GM21423 (cell line): Measurements from ENCODE around the gene AFG1L.
A peak's percentile ranks its signal among the peaks of the same experiment; 100 is the strongest.
"Not testable (repeated sequence)": the region's sequence is repeated elsewhere in the genome, so short reads cannot be mapped to it uniquely, and the experiment has no call there.

Experiments used
- ATAC-seq: cut with Tn5 transposase; IDR thresholded peaks from one replicate; pipeline ENCODE4 v1.9.1; 2021; ENCODE audit warnings: mild to moderate bottlenecking, moderate library complexity; ENCODE audit not compliant: unreplicated experiment

AFG1L gene

DNA sequence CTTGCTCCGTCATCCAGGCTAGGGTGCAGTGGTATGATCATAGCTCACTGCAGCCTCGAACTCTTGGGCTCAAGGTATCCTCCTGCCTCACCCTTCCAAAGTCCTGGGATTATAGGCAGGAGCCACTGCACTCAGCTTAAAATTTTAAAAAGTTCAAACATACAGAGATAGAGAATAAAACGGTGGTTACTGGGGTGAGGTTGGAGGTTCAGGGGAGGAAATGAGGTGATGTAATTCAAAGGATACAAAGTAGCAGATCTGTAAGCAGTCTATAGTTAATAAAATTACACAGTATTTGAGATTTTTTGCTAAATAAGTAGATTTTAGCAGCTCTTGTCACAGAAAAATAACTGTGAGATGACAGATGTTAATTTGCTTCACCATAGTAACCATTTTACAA lies 7.5 kb upstream of the AFG1L start:
- ATAC-seq: no peak

DNA sequence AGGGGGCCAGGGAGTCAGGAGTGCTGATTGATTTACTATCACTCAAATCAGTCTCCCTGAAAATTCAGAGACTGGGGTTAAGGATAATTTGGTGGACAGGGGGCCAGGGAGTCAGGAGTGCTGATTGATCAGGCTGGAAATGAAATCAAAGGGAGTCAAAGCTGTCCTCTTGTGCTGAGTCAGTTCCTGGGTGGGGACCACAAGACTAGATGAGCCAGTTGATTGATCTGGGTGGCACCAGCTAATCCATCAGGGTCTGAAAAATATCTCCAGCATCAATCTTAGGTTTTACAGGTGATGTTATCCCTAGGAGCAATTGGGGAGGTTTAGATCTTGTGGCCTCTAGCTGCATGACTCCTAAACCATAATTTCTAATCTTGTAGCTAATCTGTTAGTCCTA lies 6.1 kb upstream of the AFG1L start:
- no peak for ATAC-seq

DNA sequence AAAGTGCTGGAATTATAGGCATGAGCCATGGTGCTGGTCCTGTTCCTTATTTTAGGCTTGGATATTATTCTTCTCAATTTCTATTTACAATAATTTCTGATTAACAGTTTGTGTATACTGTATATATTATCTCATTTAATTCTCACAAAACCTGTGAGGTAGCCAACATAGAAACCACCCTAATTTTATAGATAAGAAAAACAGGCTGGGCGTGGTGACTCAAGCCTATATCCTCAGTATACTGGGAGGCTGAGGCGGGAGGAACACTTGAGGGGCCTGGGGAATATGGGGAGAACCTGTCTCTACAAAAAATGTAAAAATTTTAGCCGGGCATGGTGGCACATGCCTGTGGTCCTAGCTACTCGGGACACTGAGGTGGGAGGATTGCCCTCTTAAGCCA lies 3.8 kb upstream of the AFG1L start:
- ATAC-seq: no peak

DNA sequence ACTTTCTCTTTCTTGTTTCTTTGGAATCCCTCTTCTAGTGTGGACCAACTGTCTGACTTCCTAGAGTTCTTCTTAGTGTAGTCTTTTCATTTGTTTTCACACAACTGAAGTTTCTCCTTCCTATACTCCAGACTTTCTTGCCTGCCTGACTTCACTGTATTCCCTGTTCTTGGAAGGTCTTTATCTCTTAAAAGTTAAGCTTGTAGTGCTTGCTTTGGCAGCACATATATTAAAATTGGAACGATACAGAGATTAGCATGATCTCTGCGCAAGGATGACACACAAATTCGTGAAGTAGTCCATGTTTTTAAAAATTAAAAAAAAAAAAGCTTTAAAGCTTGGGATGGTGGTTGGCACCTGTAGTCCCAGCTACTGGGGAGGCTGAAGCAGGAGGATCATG lies 2.3 kb upstream of the AFG1L start:
- not testable (repeated sequence) for ATAC-seq

DNA sequence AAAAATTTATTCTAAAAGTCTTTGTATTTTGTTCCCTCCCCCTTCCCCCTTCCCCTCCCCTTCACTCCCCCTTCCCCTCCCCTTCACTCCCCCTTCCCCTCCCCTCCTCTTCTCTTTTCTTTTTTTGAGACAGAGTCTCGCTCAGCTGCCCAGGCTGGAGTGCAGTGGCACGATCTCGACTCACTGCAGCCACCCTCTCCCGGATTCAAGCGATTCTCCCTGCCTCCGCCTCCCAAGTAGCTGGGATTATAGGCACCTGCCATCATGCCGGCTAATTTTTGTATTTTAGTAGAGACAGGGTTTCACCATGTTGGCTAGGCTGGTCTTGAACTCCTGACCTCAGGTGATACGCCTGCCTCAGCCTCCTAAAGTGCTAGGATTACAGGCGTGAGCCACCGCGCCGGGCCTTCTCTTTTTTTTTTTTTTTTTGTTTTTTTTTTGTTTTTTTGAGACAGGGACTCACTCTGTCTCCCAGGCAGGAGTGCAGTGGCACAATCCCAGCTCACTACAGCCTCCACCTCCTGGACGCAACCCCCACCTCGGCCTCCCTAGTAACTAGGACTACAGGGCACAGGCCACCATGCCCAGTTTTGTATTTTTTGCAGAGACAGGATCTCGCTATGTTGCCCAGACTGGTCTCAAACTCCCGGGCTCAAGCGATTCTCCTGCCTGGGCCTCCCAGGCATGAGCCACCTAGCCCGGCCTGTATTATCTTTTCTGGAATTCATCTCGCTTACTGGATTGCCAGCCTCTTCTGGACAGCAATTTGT lies 1.1 kb upstream of the AFG1L start:
- ATAC-seq: no peak

DNA sequence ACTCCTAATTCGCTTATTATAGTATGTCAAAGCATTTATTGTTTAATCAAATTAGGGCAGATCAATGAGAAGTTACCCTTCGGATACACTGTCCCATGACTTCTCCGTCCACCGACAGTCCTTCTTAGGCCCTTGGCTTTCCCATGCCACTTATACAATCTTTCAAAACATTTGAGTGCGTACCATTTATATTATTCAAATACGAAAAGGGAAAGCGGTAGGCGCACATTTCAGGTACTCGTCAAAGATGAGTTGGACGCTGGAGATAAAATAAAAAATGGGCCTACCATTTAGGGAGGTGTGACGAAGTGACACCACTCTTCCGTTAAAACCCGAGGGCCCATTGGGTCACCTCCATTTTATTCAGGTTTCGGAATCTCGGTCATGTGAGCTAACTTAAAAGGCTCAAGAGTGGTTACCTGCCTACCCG lies 542 bp upstream of the AFG1L start:
- peak; percentile 15 for ATAC-seq

DNA sequence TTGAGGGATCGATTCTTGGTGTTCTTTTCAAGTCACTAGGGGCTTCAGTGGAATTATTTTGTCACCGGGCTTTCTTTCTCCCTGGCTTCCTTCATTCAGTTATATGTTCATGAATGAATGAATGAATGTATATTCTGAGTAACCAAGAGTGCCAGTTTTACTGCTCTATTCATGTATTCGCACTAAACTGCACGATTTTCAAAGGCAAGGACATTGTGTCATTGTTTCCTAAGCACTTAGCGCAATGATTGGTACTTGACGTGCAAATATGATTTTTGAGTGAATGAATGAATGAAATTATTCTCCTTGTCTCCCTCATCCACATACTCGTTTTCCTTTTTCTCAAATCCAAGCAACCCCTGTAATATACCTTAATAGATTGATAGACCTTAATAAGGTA lies 822 bp downstream of the AFG1L start:
- ATAC-seq: no peak

DNA sequence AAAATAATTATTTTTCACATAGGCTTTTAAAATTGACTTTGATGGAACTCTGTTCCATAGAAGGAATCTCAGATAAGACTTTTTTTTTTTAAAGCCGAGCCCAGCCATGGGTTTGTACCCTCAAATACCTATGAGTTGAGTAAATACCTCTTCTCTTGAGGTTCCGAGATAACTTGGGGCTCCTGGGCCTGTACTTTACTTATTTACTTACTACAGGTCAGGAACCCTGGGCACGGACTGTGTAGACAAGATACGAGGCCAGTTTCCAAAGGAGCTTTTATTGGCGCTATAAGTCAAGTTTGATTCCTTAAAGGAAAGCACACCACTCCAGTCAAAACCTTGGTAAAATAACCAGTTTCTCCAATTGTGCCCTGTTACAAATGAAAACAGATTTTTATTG lies 7.5 kb downstream of the AFG1L start:
- no peak for ATAC-seq

DNA sequence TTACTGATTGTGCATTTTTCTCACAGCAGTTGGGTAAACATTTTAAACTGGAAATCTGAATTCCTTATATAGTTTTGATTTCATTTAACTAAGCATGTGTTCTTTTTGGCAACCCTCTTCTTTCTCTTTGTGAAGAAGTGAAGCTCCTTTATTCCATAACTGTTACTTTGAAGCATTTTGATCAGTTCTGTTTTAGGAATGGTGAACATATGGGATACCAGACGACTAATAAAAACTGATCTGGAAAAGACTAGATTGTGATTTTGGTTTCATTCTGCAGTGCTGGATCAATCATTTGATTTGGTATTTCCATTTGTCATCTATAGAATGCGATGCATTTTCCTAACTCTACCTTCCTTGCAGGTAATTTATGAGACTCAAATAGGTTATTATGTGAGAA lies 9.8 kb downstream of the AFG1L start:
- ATAC-seq: no peak

DNA sequence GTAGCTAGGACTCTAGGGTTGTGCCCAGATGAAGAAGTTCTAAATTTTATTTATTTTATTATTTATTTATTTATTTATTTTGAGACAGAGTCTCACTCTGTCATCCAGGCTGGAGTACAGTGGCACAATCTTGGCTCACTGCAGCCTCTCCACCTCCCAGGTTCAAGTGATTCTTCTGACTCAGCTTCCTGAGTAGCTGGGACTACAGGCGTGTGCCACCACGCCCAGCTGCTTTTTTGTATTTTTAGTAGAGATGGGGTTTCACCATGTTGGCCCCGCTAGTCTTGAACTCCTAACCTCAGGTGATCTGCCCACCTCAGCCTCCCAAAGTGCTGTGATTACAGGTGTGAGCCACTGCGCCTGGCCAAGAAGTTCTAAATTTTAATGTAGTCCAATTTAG lies 13.8 kb downstream of the AFG1L start:
- ATAC-seq: not testable (repeated sequence)

DNA sequence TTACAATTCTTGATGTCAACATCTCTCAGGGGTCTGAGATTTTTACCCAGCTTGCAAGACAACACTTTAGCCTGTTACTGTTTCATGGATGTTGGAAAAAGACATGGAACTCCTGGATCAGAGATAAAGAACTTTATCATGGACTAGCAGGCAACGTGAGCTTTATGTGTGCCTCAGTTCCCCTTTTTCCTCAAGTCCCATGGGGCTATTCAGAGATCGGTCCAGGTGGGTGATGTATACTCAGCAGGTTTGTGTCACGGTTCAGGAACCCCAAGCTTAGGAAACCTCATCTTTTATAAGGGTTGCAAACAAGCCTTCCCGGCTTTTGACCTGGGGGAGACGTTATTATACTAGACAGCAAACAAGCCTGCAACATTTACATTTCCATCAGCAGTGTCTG lies 15.0 kb downstream of the AFG1L start:
- ATAC-seq: no peak

DNA sequence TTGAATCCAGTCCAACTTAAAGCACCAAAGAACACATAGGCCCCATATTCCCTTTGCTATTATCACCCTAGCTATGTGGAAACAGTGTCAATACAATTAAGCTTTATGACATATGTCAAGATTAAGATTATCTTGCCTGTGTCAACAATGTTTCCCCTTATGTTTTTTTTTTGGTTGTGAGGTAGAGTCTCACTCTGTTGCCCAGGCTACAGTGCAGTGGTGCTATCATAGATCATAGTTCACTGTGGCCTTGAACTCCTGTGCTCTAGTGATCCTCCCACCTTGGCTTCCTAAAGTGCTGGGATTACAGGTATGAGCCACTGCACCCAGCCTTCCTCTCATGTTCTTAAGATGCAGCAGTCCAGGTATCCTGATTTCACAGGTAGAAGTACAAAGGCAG lies 17.8 kb downstream of the AFG1L start:
- no peak for ATAC-seq

DNA sequence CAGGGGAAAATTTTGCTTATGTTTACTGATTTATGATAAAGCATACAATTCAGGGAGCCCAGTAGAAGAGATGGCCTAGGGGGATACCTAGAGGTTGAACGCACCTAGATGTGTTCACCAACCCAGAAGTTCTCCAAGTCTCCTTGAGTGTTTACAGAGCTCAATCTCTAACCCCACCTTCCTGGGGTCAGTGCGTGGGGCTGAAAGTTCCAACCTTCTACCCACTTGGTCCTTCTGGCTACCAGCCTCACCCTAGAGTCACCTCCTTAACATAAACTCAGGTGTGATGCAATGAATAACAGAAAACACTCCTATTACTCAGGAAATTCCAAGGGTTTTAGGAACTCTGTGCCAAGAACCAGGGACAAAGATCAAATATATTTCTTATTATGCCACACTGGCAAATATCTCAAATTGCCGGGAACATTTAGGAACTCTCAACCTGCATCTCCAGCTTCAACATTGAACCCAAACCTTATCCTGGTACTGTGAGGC lies 26.4 kb downstream of the AFG1L start:
- no peak for ATAC-seq

DNA sequence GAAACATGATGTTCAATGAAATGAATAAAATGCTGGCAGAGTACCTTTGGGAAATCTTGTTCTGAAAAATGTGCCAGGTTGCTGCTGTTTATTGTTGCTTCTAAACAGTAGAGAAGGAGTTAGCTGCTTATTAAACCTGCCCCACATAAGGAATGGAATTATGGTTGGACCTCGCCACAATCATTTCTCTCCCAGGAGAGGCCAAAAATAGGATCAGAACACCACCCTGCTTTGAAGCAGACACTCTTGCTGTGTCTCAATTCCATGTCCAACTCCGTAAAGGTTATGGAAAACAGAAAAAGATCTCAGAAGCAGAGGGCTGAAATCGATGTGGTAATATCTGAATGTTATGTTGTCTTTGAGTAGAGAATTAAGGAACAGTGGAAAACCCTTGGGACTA lies 27.9 kb downstream of the AFG1L start:
- ATAC-seq: no peak

DNA sequence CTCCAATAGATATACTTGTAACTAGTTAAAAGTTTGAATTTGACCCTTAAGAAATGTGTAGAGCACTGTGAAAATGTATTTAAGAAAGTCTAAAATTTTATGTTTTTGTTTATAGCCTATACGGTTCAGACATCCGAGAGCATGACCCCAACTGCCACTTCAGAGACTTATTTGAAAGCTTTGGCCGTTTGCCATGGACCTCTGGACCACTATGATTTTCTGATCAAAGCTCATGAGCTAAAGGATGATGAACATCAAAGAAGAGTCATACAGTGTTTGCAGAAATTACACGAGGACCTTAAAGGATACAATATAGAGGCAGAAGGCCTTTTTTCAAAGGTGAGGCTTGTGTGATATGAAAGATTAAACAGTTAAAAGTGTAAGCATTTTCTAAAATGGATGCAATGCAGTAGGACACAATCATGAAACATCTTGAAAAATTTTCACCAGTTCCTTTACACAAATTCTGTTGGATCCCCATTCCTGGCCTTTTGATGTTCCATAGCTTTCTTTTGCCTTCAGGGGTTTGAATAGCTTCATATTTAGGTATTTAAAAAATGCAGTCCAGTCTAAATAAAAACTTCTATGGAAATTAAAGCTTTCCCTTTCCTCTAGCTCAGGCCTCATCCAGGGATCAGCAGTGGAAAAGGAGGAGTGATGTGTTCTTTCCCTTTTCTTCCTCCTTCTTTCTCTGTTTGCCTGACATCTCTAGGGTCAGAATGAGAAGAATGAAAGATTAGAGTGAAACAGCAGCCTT lies 29.0 kb downstream of the AFG1L start:
- no peak for ATAC-seq

DNA sequence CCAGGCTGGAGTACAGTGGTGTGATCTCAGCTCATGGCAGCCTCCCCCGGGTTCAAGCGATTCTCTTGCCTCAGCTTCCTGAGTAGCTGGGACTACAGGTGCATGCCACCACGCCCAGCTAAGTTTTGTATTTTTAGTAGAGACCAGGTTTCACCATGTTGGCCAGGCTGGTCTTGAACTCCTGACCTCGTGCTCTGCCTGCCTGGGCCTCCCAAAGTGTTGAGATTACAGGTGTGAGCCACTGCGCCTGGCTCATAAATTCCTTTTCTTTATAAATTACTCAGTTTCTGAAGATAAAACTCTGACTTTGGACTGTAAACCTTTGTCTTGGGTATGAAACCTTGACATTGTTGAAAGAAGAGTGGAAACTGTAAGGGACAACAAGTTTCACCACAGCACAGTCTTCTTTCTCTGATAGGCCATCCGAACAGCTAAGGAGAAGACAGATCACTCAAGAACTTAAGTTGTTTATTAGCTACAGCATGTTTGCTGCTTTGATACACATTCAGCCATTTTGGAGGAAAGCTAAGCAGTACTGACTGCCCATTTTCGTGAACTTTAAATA lies 35.4 kb downstream of the AFG1L start:
- ATAC-seq: not testable (repeated sequence)

DNA sequence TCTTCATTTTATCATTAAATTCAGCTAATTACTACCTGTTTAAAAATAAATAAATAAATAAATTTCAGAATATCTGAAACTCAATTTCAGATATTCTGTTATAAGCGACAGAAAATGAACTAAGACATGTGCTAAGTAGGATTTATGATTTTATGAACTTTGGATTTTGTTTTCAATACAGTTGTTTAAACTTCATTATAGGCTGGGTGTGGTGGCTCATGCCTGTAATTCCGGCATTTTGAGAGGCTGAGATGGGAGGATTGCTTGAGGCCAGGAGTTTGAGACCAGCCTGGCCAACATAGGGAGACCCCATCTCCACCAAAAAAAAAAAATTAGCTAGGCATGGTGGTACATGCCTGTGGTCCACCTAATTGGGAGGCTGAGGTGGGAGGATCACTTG lies 36.0 kb downstream of the AFG1L start:
- ATAC-seq: no peak

DNA sequence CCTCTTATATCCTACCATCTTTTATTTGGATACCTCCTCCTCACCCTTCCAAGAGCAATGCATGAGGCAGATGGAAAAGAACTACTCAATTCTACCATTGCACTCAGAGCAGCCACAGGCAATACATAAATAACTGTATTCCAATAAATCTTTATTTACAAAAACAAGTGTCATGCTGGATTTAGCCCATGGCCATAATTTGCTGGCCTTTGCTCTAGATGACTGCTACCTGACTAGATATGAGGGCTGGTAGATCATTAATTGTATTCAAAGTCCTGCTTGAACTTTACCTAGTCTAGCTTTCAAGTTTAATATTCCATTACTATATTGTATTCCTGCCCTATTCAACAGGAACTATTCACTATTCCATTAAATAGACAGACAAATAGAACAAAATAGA lies 37.1 kb downstream of the AFG1L start:
- ATAC-seq: no peak

DNA sequence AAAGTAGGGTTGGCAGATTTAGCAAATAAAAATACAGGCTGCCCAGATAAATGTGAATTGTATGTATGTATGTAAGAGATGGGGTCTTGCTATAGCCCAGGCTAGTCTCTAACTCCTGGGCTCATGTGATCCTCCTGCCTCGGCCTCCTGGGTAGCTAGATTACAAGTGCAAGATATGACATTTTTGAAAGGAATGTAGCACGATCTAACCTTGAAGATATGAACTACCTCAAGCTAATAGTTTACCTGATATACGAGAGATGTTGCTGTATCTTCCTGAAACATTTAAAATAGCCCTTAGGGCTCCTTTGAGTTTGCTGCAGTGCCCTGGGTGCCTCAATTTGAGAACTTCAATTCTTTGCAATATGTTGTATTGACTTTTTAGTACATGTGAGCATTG lies 42.1 kb downstream of the AFG1L start:
- ATAC-seq: no peak

DNA sequence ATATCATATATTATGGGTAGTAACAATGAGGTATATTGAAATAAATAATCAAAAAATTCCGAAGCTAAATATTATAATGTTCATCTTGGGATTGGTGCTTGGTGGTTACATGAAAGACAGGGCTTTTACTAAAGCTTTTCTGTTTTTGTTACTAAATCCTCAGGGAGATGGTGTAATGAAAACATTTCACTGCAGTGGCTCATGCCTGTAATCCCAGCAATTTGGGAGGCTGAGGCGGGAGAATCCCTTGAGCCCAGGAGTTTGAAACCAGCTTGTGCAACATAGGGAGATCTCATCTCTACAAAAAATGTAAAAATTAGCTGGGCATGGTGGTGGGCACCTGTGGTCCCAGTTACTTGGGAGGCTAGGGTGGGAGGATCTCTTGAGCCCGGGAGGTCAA lies 42.9 kb downstream of the AFG1L start:
- ATAC-seq: no peak

DNA sequence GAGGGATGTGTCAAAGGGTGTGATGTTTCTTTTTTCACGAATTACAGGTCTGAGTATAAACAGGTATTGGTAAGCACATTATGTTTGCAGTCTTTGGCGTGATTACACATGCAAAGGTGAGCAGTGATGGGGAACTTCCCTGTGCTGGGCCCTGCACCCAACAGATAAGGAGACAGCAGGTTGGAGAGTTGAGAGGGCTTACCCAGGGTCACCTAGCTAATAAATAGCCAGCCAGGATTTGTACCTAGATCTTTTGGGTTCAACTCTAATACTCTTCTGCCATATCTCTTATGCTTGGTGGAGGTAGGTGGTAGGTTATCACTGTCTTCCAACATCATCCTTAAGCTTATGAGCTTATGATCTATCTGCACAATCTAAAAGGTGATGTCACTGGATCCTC lies 46.5 kb downstream of the AFG1L start:
- no peak for ATAC-seq

DNA sequence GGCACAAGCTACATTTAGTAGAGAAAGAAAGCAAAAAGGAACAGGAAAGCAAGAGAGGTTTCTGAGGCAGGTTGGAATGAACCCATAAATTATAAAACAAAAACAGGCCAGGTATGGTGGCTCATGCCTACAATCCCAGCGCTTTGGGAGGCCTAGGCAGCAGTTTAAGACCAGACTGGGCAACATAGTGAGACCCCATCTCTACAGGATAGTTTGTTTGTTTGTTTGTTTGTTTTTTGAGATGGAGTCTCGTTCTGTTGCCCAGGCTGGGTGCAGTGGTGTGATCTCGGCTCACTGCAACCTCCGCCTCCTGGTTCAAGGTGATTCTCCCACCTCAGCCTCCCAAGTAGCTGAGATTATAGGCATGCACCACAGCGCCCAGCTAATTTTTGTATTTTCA lies 49.0 kb downstream of the AFG1L start:
- ATAC-seq: no peak
